Keratinocyte (primary cell): ENCODE data around the gene CEACAM21. TPM values are rescaled to one million over a fixed set of nuclear protein-coding genes. Genes with fewer than 3 reads are reported as not detected.

Experiments
- DNase-seq: peaks from one replicate; pipeline ENCODE4 v3.0.0-alpha.2; 2011; ENCODE audit warnings: low read depth, missing footprints, low spot score
- FAIRE-seq: peaks from 2 replicates; lab custom pipeline; 2011; peaks lifted over from hg19 to GRCh38; lab: Jason Lieb, UNC
- H2AFZ ChIP-seq: 2 replicates; pipeline ENCODE4 v1.6.0; 2012; ENCODE audit warnings: low read length, control low read depth, inconsistent platforms; ENCODE audit not compliant: control insufficient read depth
- H3K27ac ChIP-seq: 2 replicates; pipeline ENCODE4 v1.5.1; 2011; ENCODE audit warnings: low read length; ENCODE audit not compliant: control insufficient read depth, insufficient read depth
- H3K27me3 ChIP-seq: 3 replicates; pipeline ENCODE4 v1.6.0; 2011; ENCODE audit warnings: low read length; ENCODE audit not compliant: control insufficient read depth, insufficient read depth; ENCODE audit errors: extremely low read depth
- H3K36me3 ChIP-seq, 2 experiments: 2 replicates in 1 of 2; 3 replicates in 1 of 2; pipeline ENCODE4 v1.5.1; 2011; ENCODE audit warnings: low read length in 2 of 2, mild to moderate bottlenecking in 1 of 2; ENCODE audit not compliant: control insufficient read depth in 2 of 2, insufficient read depth in 2 of 2; ENCODE audit errors: extremely low read depth in 1 of 2
- H3K4me1 ChIP-seq: 3 replicates; pipeline ENCODE4 v1.5.1; 2011; ENCODE audit warnings: low read length; ENCODE audit not compliant: control insufficient read depth, insufficient read depth; ENCODE audit errors: extremely low read depth
- H3K4me2 ChIP-seq: 3 replicates; pipeline ENCODE4 v1.6.0; 2011; ENCODE audit warnings: low read depth, low read length; ENCODE audit not compliant: control insufficient read depth, insufficient read depth; ENCODE audit errors: extremely low read depth
- H3K4me3 ChIP-seq, 3 experiments: fragments of 200-600 bp in 1 of 3; sonication (generic) in 1 of 3; 2 replicates in 2 of 3; 3 replicates in 1 of 3; pipeline ENCODE4 v1.5.1; 2011 to 2016; ENCODE audit warnings: low read length in 3 of 3, mild to moderate bottlenecking in 3 of 3, control low read depth in 2 of 3, inconsistent platforms in 1 of 3, low read depth in 1 of 3, mixed read lengths in 1 of 3, mixed run types in 1 of 3, moderate library complexity in 1 of 3; ENCODE audit not compliant: control insufficient read depth in 2 of 3, insufficient read depth in 2 of 3; ENCODE audit errors: extremely low read depth in 1 of 3
- H3K79me2 ChIP-seq: 2 replicates; pipeline ENCODE4 v1.6.0; 2012; ENCODE audit warnings: low read length; ENCODE audit not compliant: control insufficient read depth, insufficient read depth
- H3K9ac ChIP-seq: 3 replicates; pipeline ENCODE4 v1.6.0; 2011; ENCODE audit warnings: low read length; ENCODE audit not compliant: control insufficient read depth, insufficient read depth; ENCODE audit errors: extremely low read depth
- H3K9me1 ChIP-seq: 3 replicates; pipeline ENCODE4 v1.6.0; 2011; ENCODE audit warnings: low read length; ENCODE audit not compliant: control insufficient read depth, insufficient read depth; ENCODE audit errors: extremely low read depth
- H3K9me3 ChIP-seq: 2 replicates; pipeline ENCODE4 v1.5.1; 2012; ENCODE audit warnings: low read depth, low read length; ENCODE audit not compliant: control insufficient read depth
- H4K20me1 ChIP-seq: 3 replicates; pipeline ENCODE4 v1.6.0; 2011; ENCODE audit warnings: low read length; ENCODE audit not compliant: control insufficient read depth, insufficient read depth; ENCODE audit errors: extremely low read depth
- EZH2 ChIP-seq: IDR thresholded peaks from one replicate; pipeline ENCODE4 v1.6.1; 2012; ENCODE audit warnings: inconsistent platforms, mild to moderate bottlenecking, low read length, moderate library complexity
- dilution Hi-C: fragments of 300-500 bp; cut with MboI; formaldehyde crosslinking; loops from one replicate; pipeline ENCODE4 v1.7.0; 2020; ENCODE audit warnings: low sequenced_read_pairs; ENCODE audit not compliant: extremely low pct_ligation_motif_present
- polyA plus RNA-seq, 5 experiments: library from polyadenylated mRNA; depleted of rRNA in 3 of 5; stranded (reverse) in 3 of 5; stranded (forward) in 1 of 5; unstranded in 1 of 5; fragments of >200 nt; gene quantifications; 1 replicate in 1 of 5; 2 replicates in 3 of 5; 3 replicates in 1 of 5; pipeline versions ENCODE4 v1.2.1 to v1.2.3, GENCODE V29; 2011 to 2012; ENCODE audit warnings: missing spikeins in 2 of 5, low read depth in 1 of 5, low replicate concordance in 1 of 5
- TF ChIP-seq, protein P1 (sequence below), 3 experiments: IDR thresholded peaks in 1 of 3; conservative IDR thresholded peaks in 1 of 3; optimal IDR thresholded peaks in 1 of 3; 2 replicates in 2 of 3; 3 replicates in 1 of 3; pipeline versions ENCODE3 to v1.5.1; 2011; ENCODE audit warnings: low read length in 3 of 3, mild to moderate bottlenecking in 3 of 3, moderate library complexity in 2 of 3, control low read depth in 1 of 3, inconsistent platforms in 1 of 3; ENCODE audit not compliant: insufficient read depth in 2 of 3; ENCODE audit errors: extremely low read depth in 1 of 3

The CEACAM21 gene
- polyA plus RNA-seq, 1 donor (not counting 4 experiments of a cell fraction or from before 2014, with no cell fraction given) = not detected

DNA sequence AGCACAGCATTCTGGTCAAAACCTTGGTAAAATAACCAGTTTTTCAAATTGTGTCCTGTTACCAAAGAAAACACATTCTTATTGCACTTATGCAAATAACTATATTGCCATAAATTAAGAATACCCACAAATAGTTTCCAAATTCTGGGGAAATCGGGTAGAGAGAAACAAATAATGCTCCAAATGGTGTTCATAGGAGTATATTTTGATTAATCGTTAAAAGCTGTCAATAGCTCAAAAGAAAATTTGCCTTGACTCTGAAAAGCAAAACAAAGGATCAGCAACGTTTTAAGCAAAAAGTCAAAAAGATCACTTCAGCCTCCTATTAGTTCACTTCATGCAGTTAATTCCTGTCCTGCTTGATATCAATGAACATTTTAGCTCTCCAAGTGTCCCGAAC is 22.2 kb upstream of the CEACAM21 start:
- H3K27ac ChIP-seq = no peak overlapping the region
- no peak for TF ChIP-seq EZH2
- TF ChIP-seq, protein P1, sequence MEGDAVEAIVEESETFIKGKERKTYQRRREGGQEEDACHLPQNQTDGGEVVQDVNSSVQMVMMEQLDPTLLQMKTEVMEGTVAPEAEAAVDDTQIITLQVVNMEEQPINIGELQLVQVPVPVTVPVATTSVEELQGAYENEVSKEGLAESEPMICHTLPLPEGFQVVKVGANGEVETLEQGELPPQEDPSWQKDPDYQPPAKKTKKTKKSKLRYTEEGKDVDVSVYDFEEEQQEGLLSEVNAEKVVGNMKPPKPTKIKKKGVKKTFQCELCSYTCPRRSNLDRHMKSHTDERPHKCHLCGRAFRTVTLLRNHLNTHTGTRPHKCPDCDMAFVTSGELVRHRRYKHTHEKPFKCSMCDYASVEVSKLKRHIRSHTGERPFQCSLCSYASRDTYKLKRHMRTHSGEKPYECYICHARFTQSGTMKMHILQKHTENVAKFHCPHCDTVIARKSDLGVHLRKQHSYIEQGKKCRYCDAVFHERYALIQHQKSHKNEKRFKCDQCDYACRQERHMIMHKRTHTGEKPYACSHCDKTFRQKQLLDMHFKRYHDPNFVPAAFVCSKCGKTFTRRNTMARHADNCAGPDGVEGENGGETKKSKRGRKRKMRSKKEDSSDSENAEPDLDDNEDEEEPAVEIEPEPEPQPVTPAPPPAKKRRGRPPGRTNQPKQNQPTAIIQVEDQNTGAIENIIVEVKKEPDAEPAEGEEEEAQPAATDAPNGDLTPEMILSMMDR (optimal IDR thresholded peaks at IDR 0.05 in 1 of 3, IDR thresholded peaks at IDR 0.05 in 1 of 3, conservative IDR thresholded peaks at IDR 0.05 in 1 of 3; ENCODE audit: extremely low read depth in 1 of 3, insufficient read depth in 2 of 3, low read length in 3 of 3) = no peak
- dilution Hi-C loops = no loop called here
- no peaks in the 10 kb centered on the region for H3K4me1 ChIP-seq
- FAIRE-seq = no peak
- H4K20me1 ChIP-seq = no peaks in the 10 kb centered on the region
- no peak overlapping the region for H2AFZ ChIP-seq
- no peak overlapping the region for H3K4me2 ChIP-seq
- H3K9ac ChIP-seq = no peak overlapping the region
- no peaks in the 10 kb centered on the region for H3K9me3 ChIP-seq
- no peaks in the 10 kb centered on the region for H3K36me3 ChIP-seq
- H3K4me3 ChIP-seq = no peak overlapping the region
- no peaks in the 10 kb centered on the region for H3K79me2 ChIP-seq
- DNase-seq = no peak
- no peaks in the 10 kb centered on the region for H3K9me1 ChIP-seq
- H3K27me3 ChIP-seq = peaks cover 4% of the 10 kb centered on the region

DNA sequence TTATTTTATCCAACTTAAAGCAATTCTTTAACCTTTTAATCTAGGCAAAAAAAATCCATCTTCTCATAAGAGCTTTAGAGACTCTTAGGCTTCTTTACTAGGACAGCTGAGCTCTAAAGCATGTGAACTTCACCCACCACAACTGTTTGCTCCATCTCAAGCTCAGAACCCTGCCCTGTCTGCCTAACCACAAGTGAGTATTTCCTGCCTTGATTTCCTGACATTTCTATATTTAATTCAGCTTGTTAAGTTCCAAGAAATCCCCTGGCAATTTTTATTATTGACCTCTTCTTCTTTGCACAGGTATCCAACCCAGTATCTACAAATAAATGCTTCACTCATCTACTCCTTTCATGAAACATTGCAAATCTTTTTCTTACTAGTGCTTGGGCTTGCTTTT is 21.1 kb upstream of the CEACAM21 start:
- DNase-seq = no peak
- no peak overlapping the region for H3K9ac ChIP-seq
- no peaks in the 10 kb centered on the region for H3K9me3 ChIP-seq
- dilution Hi-C loops = no loop called here
- H3K4me1 ChIP-seq = no peaks in the 10 kb centered on the region
- H3K79me2 ChIP-seq = no peaks in the 10 kb centered on the region
- no peak overlapping the region for H3K4me2 ChIP-seq
- TF ChIP-seq EZH2 = no peak
- TF ChIP-seq, protein P1 (optimal IDR thresholded peaks at IDR 0.05 in 1 of 3, IDR thresholded peaks at IDR 0.05 in 1 of 3, conservative IDR thresholded peaks at IDR 0.05 in 1 of 3; ENCODE audit: extremely low read depth in 1 of 3, insufficient read depth in 2 of 3, low read length in 3 of 3) = no peak
- peaks cover 4% of the 10 kb centered on the region for H3K27me3 ChIP-seq
- H3K9me1 ChIP-seq = no peaks in the 10 kb centered on the region
- no peak overlapping the region for H3K4me3 ChIP-seq
- H2AFZ ChIP-seq = no peak overlapping the region
- no peak for FAIRE-seq
- H4K20me1 ChIP-seq = no peaks in the 10 kb centered on the region
- no peak overlapping the region for H3K27ac ChIP-seq
- no peaks in the 10 kb centered on the region for H3K36me3 ChIP-seq
